ENCODE results near the gene SLC27A3.
A peak's percentile ranks its signal among the peaks of the same experiment; 100 is the strongest.

The SLC27A3 gene

GRCh38 chr1:153774780-153775457 is at the start of gene SLC27A3:
Gene SLC27A3, plus strand, starts transcription at chr1:153775407. Its CDS starts 91 bp downstream, at chr1:153775498.
- DNase-seq (ENCODE audit: low spot score) (no peak), FAIRE-seq (no peak)

- DNase-seq (ENCODE audit: low spot score) (peak; percentile 99), FAIRE-seq (peak; percentile 91)
Measured at GRCh38 chr1:153727463-153728304, 47.5 kb upstream of the SLC27A3 start, which contains the start of gene INTS3. Gene INTS3, plus strand, starts transcription at chr1:153728050. Its CDS starts 585 bp downstream, at chr1:153728635.

- peak; percentile 47 for DNase-seq (ENCODE audit: low spot score)
- no peak for FAIRE-seq
Measured at GRCh38 chr1:153728305-153729066, 46.7 kb upstream of the SLC27A3 start.

- FAIRE-seq: no peak
- DNase-seq (ENCODE audit: low spot score): no peak
Measured at GRCh38 chr1:153730468-153730988, 44.7 kb upstream of the SLC27A3 start.

GRCh38 chr1:153733970-153734369 is 41.2 kb upstream of the SLC27A3 start:
- DNase-seq (ENCODE audit: low spot score) (no peak), FAIRE-seq (no peak)

- FAIRE-seq (no peak), DNase-seq (ENCODE audit: low spot score) (no peak)
Measured at GRCh38 chr1:153734396-153735089, 40.7 kb upstream of the SLC27A3 start.

GRCh38 chr1:153735090-153735420 is 40.2 kb upstream of the SLC27A3 start:
- FAIRE-seq (no peak), DNase-seq (ENCODE audit: low spot score) (no peak)

- DNase-seq (ENCODE audit: low spot score): no peak
- FAIRE-seq: no peak
Measured at GRCh38 chr1:153741986-153742385, 33.2 kb upstream of the SLC27A3 start.

- DNase-seq (ENCODE audit: low spot score) (no peak), FAIRE-seq (no peak)
Measured at GRCh38 chr1:153742411-153743142, 32.6 kb upstream of the SLC27A3 start.

GRCh38 chr1:153745417-153745816 is 29.8 kb upstream of the SLC27A3 start:
- FAIRE-seq: no peak
- no peak for DNase-seq (ENCODE audit: low spot score)

GRCh38 chr1:153746174-153746573 is 29.0 kb upstream of the SLC27A3 start:
- FAIRE-seq: no peak
- no peak for DNase-seq (ENCODE audit: low spot score)

GRCh38 chr1:153748903-153749302 is 26.3 kb upstream of the SLC27A3 start:
- no peak for FAIRE-seq
- DNase-seq (ENCODE audit: low spot score): no peak

GRCh38 chr1:153749408-153750005 is 25.7 kb upstream of the SLC27A3 start:
- DNase-seq (ENCODE audit: low spot score) (peak; percentile 90), FAIRE-seq (no peak)

- FAIRE-seq: no peak
Measured at GRCh38 chr1:153750026-153750995, 24.9 kb upstream of the SLC27A3 start.

GRCh38 chr1:153752072-153752471 is 23.1 kb upstream of the SLC27A3 start:
- FAIRE-seq: no peak
- no peak for DNase-seq (ENCODE audit: low spot score)

More at GRCh38 chr1:153750026-153750995, 24.9 kb upstream of the SLC27A3 start:
- no peak for DNase-seq (ENCODE audit: low spot score)

GRCh38 chr1:153752571-153753195 is 22.5 kb upstream of the SLC27A3 start:
- FAIRE-seq (no peak), DNase-seq (ENCODE audit: low spot score) (no peak)

- DNase-seq (ENCODE audit: low spot score) (no peak), FAIRE-seq (no peak)
Measured at GRCh38 chr1:153754266-153754665, 20.9 kb upstream of the SLC27A3 start.

GRCh38 chr1:153760440-153760839 is 14.8 kb upstream of the SLC27A3 start:
- DNase-seq (ENCODE audit: low spot score): no peak
- no peak for FAIRE-seq

Measured in urothelium cell line (cell line).